DLD1 (cell line): ENCODE measurements around the gene ERICH6B.

Experiments used
- in situ Hi-C: cut with HindIII; loops from 2 replicates; pipeline ENCODE4 v1.10.0; 2017; ENCODE audit warnings: low sequenced_read_pairs

Gene ERICH6B

GRCh38 chr13:45602183-45603170, 13.1 kb downstream of the ERICH6B start:
- in situ Hi-C loops: no loop called here

DNA sequence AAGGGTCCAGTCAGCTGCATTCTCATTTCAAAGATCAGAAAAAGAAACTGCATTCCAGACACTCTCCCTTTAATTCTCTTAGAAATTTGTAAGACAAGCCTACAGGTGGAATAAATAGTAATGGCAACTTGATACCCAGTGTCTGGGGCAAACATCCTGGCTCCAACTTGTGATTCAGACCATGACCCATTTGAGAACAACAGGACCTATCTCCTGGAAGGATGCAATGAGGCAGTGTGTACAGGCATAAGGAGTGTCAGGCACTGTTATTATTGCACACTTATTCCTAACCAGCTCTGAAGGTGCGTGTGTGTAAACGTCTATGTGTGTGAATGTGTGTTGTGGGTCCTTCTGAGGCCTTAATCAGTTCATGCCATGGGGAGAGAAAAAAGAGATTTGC, 13.9 kb downstream of the ERICH6B start:
- in situ Hi-C loops: no loop called here

- in situ Hi-C loops: no loop called here
Observed at GRCh38 chr13:45598597-45598996, 16.9 kb downstream of the ERICH6B start.

DNA sequence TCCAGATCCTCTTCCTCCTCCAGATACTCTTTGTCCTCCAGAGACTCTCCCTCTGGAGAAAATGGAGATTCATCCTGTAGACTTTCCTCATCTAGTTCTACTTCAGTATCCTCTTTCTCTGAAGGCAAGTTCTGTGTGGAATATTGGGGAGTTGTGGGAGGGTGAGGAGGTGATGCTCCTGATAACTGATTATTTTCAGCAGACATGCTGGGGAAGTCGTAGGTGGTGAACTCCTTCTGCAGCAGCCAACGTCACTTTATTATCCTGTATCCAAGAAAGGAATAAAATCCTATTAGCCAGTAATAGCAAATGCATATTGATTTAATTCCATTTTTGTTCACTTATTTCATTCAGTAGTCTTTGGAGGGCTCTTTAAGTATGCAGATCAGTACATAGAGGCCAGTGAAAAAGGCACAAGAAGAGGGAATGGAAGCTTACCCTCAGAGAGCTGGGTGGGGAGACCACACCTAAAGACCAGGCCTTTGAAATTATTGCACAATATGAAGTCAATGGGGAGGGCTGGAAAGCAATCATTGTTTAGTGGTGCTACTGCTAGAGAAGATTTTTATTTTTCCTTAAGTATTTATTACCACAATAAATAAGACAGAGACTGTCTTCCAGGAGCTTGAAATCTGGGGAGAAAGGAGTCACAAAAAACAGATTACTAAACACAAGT, 18.6 kb downstream of the ERICH6B start:
- in situ Hi-C loops: no loop called here

GRCh38 chr13:45595965-45596364, 19.6 kb downstream of the ERICH6B start:
- in situ Hi-C loops: no loop called here

DNA sequence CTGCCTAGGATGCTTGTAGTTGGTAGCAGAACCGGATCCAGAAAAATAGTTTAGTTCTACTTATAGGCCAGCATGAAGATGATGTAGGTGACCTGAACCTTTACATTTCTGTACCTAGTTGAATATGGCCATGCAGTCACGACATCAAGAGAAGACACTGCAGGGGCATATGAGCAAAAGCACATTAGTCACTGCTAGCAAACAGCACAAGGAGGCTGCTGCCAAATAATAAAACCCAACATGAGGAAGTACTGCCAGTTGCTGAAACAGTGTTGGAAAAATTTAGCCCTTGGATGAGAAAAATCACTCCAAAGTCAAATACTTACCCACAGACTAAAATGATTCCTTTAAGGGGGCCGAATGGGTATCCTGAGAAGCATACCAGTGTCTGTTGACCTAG, 20.8 kb downstream of the ERICH6B start:
- in situ Hi-C loops: no loop called here

DNA sequence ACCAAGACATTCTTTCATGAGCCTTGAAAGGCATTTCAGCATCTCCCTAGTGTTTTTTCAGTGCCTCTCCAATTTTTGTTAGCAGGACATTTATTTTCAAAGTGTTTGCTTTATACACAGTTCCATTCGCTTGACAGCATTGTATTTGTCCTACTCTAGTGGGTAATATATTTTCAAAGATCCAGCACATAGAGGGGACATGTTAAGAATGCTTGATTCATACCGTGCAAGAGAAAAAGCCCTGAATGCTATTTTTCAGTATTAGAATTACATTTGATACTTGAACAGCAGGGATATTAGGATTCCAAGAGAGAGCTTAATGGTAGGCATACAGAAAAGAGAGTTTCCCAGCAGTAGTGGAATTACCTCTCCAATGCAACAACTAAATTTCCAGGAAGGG, 21.3 kb downstream of the ERICH6B start:
- in situ Hi-C loops: no loop called here

- in situ Hi-C loops: no loop called here
Observed at GRCh38 chr13:45592758-45593157, 22.8 kb downstream of the ERICH6B start.

DNA sequence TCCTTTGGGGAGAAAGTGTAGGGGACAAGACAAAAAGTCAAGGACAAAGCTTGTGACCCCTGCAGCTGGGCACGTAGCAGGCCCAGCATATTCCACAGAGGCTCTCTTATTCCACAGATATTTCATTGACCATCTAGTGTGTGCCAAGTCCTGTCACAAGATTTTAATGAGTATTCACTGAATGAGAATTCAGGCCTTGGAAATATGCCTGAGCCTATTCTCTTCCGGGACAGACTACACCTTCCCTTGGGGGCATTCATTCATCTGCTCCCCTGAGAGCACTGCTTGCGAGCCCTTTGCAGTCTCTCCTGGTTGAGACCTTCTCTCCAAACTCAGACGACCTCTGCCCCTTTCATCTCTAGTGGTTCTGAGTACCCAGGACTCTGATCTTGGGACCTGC, 25.5 kb downstream of the ERICH6B start:
- in situ Hi-C loops: no loop called here

DNA sequence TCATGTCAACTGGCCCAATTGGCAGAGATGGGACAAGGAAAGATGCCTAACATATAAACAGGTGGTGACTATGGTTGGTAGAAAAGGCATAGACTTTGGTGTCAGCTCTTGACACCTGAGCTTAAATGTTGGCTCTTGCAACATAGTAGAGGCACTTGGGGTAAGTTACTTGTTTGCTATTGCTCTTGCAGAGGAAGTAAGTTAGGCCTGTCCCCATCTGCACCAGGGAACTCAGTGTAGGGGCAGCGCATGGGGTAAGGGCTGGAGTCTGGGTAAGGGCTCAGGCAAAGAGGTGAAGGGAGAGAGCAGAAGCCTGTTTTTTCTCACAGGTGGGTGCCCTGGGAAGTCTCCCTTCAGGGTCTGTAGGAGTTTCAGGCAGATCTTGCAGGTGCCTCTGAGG, 27.6 kb downstream of the ERICH6B start:
- in situ Hi-C loops: no loop called here

DNA sequence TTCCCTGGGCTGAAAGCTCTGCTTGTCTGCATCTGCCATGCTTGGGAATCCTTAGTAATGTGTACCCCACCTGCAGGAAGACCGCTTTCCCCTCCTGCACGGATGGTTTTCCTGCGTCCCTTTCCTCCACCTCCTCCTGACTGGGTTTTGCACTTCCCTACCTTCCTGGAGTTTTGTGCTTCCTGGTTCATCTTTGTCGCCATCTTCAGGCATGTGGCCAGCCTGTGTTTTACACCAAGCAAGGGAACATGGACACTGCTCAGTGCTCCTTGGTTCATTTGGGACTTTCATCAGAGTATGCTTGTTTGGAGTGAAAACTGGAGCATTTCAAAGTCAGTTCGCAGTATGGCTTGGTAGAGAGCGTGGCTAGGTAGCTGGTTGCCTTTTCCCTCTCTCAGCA, 30.7 kb downstream of the ERICH6B start:
- in situ Hi-C loops: no loop called here

DNA sequence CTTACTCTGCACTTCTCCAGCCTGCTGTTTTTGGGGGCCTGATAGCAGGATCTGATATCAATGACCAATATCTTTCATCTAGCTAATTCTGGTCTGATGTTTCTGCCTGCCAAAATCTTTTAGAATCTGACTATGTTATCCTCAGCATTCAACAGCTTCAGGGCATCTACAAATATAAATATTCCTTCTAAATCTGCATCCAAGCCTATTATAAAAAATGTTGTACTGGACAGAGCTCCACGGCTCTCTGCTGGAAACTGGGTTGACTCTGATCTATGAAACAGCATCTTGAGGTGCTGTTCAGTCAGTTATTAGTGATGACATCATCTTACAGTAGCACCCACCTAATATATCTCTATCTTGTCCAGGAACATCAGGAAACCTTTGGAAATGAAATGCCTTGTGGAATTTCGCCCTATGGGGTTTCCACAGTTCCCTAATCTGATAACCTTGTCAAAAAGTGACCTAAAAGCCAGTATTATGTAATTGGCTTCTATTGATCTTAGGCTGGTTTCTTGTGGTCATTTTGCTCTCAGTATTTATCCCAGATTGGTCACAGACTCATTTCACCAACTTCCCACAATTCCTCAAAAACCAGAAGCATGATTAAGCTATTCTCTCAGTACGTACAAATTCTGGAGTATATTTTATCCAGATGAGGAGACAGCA, 33.0 kb downstream of the ERICH6B start:
- in situ Hi-C loops: no loop called here

DNA sequence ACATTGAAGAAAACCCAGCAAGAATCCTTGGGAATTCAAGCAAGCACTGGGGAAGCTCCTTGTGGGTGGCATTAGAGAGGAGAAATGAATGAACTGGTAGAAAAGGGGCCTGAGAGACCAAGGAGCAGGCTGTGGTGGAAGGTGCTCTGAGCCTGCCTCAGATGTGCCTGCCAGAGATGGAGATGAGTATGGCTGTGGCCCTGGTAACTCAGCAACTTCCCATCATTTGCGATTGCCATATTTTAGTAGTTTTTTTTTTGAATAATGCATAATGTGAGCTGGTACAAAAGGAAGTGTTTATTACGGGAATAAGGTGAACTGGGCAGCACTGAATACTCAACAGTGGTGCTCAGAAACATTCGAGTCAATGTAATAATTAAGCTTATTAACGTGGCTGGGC, 39.1 kb downstream of the ERICH6B start:
- in situ Hi-C loops: no loop called here

DNA sequence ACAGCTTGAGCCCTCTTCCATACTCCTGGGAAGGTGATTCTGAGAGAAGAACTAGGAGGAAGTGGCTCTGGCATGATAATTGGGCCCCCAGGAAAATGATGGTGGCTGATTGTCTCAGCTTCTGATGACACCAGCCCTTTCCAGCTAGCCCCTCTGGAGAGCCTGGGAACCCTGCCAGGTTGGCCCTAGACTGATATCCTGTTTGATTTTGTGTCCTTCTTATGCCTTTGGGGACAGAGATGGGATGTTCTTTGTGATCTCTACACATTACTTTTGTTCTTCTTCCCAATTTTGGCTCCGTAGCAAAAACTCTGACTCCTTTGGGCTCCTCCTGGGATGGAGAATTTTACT, 39.7 kb downstream of the ERICH6B start:
- in situ Hi-C loops: no loop called here

DNA sequence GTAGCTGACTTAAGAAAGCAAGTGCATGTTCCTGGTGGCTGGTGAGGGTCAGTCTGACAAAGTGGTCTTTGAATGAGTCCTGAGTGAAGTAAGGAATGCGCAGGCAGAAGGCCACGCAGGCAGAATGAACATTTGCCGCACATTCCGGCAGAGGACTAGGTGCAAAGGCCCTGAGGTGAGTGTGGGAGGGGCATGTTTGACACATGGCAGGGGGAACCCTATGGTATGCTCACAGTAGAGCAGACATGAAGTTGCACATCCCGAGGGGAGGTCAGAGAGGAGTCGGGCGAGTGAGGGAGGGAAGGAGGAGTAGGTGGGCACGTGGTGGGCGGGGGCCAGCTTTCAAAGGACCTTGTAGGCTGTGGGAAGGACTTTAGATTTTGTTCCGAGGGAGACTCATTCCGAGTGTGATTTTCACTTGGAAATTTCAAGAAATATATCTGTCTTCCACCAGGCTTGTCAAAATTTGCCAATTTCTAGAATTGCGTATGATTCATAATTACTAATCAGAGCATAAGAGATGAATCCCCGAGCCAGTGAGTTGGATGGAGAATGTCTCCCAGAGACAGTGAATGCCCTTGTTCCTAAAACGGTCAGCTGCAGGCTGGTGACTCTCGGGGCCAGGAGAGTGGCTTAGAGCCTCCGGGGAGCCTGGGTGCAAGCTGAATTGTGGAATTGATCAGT, 40.3 kb downstream of the ERICH6B start:
- in situ Hi-C loops: no loop called here

GRCh38 chr13:45565331-45565730, 50.2 kb downstream of the ERICH6B start:
- in situ Hi-C loops: no loop called here

DNA sequence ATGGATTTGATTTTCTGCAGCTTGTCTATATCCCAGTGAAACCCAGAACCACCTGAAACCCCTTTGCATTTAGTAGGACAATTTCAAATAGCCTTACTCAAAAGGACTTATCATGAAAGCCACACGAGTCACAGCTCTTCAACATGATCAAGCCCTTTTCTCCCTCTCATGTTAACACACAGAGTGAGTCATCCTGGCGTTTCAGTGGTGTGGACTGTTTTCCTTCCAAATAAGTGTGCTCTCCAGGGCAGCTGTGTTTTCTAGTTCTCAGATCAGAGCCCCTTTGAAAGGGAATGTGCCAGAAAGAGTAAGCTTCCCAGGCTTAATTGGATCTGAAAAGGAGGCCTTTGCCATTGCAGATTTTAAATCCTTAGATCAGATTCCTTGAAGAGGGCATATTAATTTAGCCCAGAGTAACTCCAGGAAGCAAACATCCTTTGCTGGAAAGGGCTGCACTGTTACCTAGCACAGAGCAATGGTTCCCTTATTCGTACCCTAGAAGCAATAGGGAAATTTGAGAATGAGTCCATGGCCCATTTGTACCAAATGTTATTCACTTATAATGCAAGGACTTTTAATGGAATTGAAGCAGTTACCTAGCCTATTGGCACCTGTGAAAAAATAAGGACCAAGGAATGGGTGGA, 51.3 kb downstream of the ERICH6B start:
- in situ Hi-C loops: no loop called here

GRCh38 chr13:45554604-45555109, 60.9 kb downstream of the ERICH6B start:
- in situ Hi-C loops: no loop called here

DNA sequence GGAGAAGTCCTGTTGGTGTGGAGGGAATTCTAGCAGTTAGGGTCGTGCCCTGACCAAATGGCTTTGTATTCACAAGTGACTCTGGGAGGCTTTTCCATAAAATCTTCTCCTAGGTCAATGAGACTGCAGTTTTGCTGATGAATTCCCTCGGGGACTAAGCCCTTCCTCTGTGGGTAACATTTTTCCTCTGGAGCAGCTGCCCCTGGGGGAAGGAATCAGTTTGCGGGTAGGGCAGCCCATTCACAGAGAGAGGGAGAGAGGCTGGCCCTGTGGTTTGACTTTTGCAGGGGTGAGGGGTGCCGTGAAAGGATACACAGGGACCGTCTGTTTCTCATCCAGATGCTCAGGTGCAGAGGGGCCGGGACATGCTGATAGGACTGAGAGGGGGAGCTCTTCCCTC, 67.3 kb downstream of the ERICH6B start:
- in situ Hi-C loops: no loop called here

DNA sequence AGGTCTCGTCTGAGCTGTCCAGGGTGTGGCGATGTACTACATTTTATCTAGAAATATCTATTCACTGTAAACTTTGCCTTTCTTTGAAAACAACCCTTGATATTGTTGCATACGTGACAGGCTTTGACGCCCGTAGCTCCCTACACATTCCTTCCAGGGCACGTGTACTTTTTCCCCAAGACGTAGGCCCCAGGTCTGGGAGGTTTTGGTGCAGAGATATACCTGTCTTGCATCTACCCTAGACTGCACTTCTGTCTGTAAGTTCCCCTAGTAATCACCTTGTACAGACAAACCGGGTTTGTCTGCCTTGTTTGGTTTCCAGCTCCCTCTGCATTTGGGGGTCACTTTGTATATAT, 69.2 kb downstream of the ERICH6B start:
- in situ Hi-C loops: no loop called here
